Body of pancreas (tissue), 4 donors: ENCODE data around the gene BORCS6.

Experiments used
- POLR2A ChIP-seq, 3 donors: fragments of 450-650 bp; IDR thresholded peaks; one replicate each; pipeline ENCODE4 v1.6.1; 2016; ENCODE audit warnings: antibody characterized with exemption in 3 of 3, mild to moderate bottlenecking in 2 of 3
- TF ChIP-seq, protein P1 (sequence below), 7 experiments: fragments of 450-650 bp in 4 of 7; fragments of 200-600 bp in 3 of 7; sonication (generic) in 3 of 7; IDR thresholded peaks; one replicate each; pipeline ENCODE4 v1.5.1; 2016 to 2019; ENCODE audit warnings: antibody characterized with exemption in 7 of 7

DNA sequence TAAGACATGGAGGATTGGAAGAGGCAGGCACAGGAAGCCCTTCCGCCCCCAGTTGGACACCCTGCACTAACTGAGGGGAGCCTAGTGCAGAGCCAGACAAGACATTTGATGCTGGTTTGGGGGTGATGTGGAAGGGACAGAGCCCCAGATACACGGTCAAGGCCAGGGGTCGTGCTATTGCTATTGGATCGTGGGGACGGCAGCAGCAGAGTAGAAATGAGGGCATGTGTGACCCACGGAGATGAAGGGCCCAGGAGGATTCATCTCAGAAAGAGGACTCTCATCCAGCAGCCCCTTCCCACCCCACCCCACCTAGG lies 25.2 kb downstream of the BORCS6 start:
- TF ChIP-seq, protein P1, sequence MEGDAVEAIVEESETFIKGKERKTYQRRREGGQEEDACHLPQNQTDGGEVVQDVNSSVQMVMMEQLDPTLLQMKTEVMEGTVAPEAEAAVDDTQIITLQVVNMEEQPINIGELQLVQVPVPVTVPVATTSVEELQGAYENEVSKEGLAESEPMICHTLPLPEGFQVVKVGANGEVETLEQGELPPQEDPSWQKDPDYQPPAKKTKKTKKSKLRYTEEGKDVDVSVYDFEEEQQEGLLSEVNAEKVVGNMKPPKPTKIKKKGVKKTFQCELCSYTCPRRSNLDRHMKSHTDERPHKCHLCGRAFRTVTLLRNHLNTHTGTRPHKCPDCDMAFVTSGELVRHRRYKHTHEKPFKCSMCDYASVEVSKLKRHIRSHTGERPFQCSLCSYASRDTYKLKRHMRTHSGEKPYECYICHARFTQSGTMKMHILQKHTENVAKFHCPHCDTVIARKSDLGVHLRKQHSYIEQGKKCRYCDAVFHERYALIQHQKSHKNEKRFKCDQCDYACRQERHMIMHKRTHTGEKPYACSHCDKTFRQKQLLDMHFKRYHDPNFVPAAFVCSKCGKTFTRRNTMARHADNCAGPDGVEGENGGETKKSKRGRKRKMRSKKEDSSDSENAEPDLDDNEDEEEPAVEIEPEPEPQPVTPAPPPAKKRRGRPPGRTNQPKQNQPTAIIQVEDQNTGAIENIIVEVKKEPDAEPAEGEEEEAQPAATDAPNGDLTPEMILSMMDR (IDR thresholded peaks at IDR 0.05), result no peak
- no peak for TF ChIP-seq POLR2A (IDR thresholded peaks at IDR 0.05)
